ENCODE results near the gene CBFA2T2.
A peak's percentile ranks its signal among the peaks of the same experiment; 100 is the strongest.
"Not testable (repeated sequence)": the region's sequence is repeated elsewhere in the genome, so short reads cannot be mapped to it uniquely, and the experiment has no call there.

The CBFA2T2 gene

GRCh38 chr20:33490023-33490933 lies at the start of gene CBFA2T2:
CBFA2T2 (plus strand) TSS chr20:33490096; CDS start chr20:33490268, 172 bp downstream.
- in situ Hi-C loops (cut with HindIII; ENCODE audit: low sequenced_read_pairs): no loop called here
- TF ChIP-seq CTCF (IDR thresholded peaks at IDR 0.05; ENCODE audit: low read depth, low read length): no peak
- peak within 1 kb of the TSS; percentile 79 for H3K4me3 ChIP-seq (ENCODE audit: low read depth, low read length)
- DNase-seq (ENCODE audit: low read depth, low spot score): peak; percentile 69

- DNase-seq (ENCODE audit: low read depth, low spot score); H3K4me3 ChIP-seq (ENCODE audit: low read depth, low read length); in situ Hi-C loops (cut with HindIII; ENCODE audit: low sequenced_read_pairs): not testable (repeated sequence)
Measured at GRCh38 chr20:33440562-33440961, 49.3 kb upstream of the CBFA2T2 start.

- no peak for DNase-seq (ENCODE audit: low read depth, low spot score)
- in situ Hi-C loops (cut with HindIII; ENCODE audit: low sequenced_read_pairs): no loop called here
- no peak overlapping the region for H3K4me3 ChIP-seq (ENCODE audit: low read depth, low read length)
- no peak for TF ChIP-seq CTCF (IDR thresholded peaks at IDR 0.05; ENCODE audit: low read depth, low read length)
Measured at GRCh38 chr20:33441142-33441955, 48.5 kb upstream of the CBFA2T2 start.

- TF ChIP-seq CTCF (IDR thresholded peaks at IDR 0.05; ENCODE audit: low read depth, low read length): no peak
- H3K4me3 ChIP-seq (ENCODE audit: low read depth, low read length): peak overlapping the region; percentile 64
- in situ Hi-C loops (cut with HindIII; ENCODE audit: low sequenced_read_pairs): no loop called here
- no peak for DNase-seq (ENCODE audit: low read depth, low spot score)
Measured at GRCh38 chr20:33442136-33443005, 47.5 kb upstream of the CBFA2T2 start.

- in situ Hi-C loops (cut with HindIII; ENCODE audit: low sequenced_read_pairs): no loop called here
- peak overlapping the region; percentile 64 for H3K4me3 ChIP-seq (ENCODE audit: low read depth, low read length)
- no peak for TF ChIP-seq CTCF (IDR thresholded peaks at IDR 0.05; ENCODE audit: low read depth, low read length)
- no peak for DNase-seq (ENCODE audit: low read depth, low spot score)
Measured at GRCh38 chr20:33443006-33443511, 46.8 kb upstream of the CBFA2T2 start.

GRCh38 chr20:33443512-33444239 lies 46.2 kb upstream of the CBFA2T2 start, which contains the start of gene SNTA1:
SNTA1 (minus strand) TSS chr20:33443763; CDS start chr20:33443620, 143 bp downstream.
- TF ChIP-seq CTCF (IDR thresholded peaks at IDR 0.05; ENCODE audit: low read depth, low read length): no peak
- in situ Hi-C loops (cut with HindIII; ENCODE audit: low sequenced_read_pairs): no loop called here
- peak within 1 kb of the TSS; percentile 64 for H3K4me3 ChIP-seq (ENCODE audit: low read depth, low read length)
- peak; percentile 69 for DNase-seq (ENCODE audit: low read depth, low spot score)
